SU-DHL-6 (cell line): Measurements from ENCODE around the gene NDUFV3.
"Not testable (repeated sequence)": the region's sequence is repeated elsewhere in the genome, so short reads cannot be mapped to it uniquely, and the experiment has no call there.

ENCODE experiments used
- H2AFZ ChIP-seq: fragments of 200-600 bp; sonication (generic); 2 replicates; pipeline ENCODE4 v1.6.1; 2014; ENCODE audit warnings: low read depth, mild to moderate bottlenecking, moderate library complexity, mixed read lengths, antibody characterized with exemption, low read length; ENCODE audit not compliant: severe bottlenecking
- H3F3A ChIP-seq: fragments of 200-600 bp; shearing (Covaris generic); 2 replicates; pipeline ENCODE4 v1.6.0; 2016; ENCODE audit warnings: antibody characterized with exemption, mild to moderate bottlenecking; ENCODE audit not compliant: insufficient read depth
- H3K27ac ChIP-seq: fragments of 200-600 bp; sonication (generic); 2 replicates; pipeline ENCODE4 v1.5.1; 2016; ENCODE audit warnings: low read depth, mild to moderate bottlenecking, low read length, moderate library complexity, mixed read lengths
- H3K27me3 ChIP-seq: fragments of 200-600 bp; sonication (generic), shearing (Covaris generic); 2 replicates; pipeline ENCODE4 v1.6.0; 2014; ENCODE audit warnings: mild to moderate bottlenecking, low read length
- H3K36me3 ChIP-seq: fragments of 200-600 bp; sonication (generic); 2 replicates; pipeline ENCODE4 v1.6.1; 2014; ENCODE audit warnings: mild to moderate bottlenecking, low read length, mixed read lengths
- H3K4me2 ChIP-seq: fragments of 300-600, 200-600 bp; shearing (Covaris generic), sonication (generic); 2 replicates; pipeline ENCODE4 v1.6.0; 2014; ENCODE audit warnings: low read length, low read depth, mild to moderate bottlenecking; ENCODE audit not compliant: poor library complexity, severe bottlenecking
- H3K4me3 ChIP-seq: fragments of 200-600 bp; sonication (generic); 2 replicates; pipeline ENCODE4 v1.5.1; 2014; ENCODE audit warnings: antibody characterized with exemption, low read length, mild to moderate bottlenecking, mixed read lengths; ENCODE audit not compliant: insufficient read depth, poor library complexity, severe bottlenecking
- H3K79me2 ChIP-seq: fragments of 200-600 bp; sonication (generic); 2 replicates; pipeline ENCODE4 v1.6.1; 2014; ENCODE audit warnings: mild to moderate bottlenecking, low read length, moderate library complexity; ENCODE audit not compliant: insufficient read depth
- H3K9ac ChIP-seq: fragments of 200-600 bp; sonication (generic); 2 replicates; pipeline ENCODE4 v1.7.0; 2014; ENCODE audit warnings: mild to moderate bottlenecking, low read length
- H3K9me2 ChIP-seq: fragments of 200-600 bp; sonication (generic); replicated peaks from 2 replicates; pipeline ENCODE4 v1.6.1; 2014; ENCODE audit warnings: low read length; ENCODE audit not compliant: insufficient read depth
- H3K9me3 ChIP-seq: fragments of 200-600 bp; sonication (generic); 2 replicates; pipeline ENCODE4 v1.6.1; 2014; ENCODE audit warnings: low read length, mixed read lengths; ENCODE audit not compliant: insufficient read depth
- H4K20me1 ChIP-seq: fragments of 200-600 bp; sonication (generic); 2 replicates; pipeline ENCODE4 v1.6.1; 2014; ENCODE audit warnings: low read depth, mild to moderate bottlenecking, antibody characterized with exemption, low read length, moderate library complexity, mixed read lengths
- EZH2phosphoT487 ChIP-seq: fragments of 200-600 bp; sonication (generic), shearing (Covaris generic); conservative IDR thresholded peaks from 2 replicates; pipeline ENCODE4 v1.6.1; 2018; ENCODE audit warnings: mild to moderate bottlenecking, antibody characterized with exemption, low read length, moderate library complexity, mixed read lengths
- TF ChIP-seq, protein P1 (sequence below): fragments of 200-600 bp; sonication (generic); IDR thresholded peaks from one replicate; pipeline ENCODE4 v1.5.1; 2017; ENCODE audit warnings: antibody characterized with exemption, mild to moderate bottlenecking, low read length, moderate library complexity; ENCODE audit not compliant: insufficient read depth, poor library complexity, severe bottlenecking

NDUFV3 gene

DNA sequence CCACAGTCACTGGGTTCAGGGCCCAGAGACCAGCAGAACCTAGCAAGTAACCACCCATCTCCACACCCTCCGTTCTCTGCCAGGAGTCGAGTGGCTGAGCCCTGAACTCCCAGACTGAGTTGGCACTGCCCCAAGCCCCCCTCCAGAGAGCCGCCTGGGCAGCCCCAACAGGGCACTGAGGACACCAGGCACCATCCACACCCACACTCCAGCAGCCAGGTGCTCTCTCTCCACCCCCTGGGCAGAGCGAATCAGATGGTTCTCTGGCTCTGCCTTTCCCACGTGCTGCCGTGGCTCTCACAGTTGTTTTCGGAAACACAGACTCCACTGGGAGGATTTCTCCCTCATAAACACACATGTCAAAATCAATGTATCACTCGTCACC is 27.3 kb upstream of the NDUFV3 start:
- Histone ChIP-seq H3K4me3 (no peak overlapping the region), H3K9ac (no peak overlapping the region)

GRCh38 chr21:42868196-42868595 is 24.9 kb upstream of the NDUFV3 start:
- H3K9ac ChIP-seq, result no peak overlapping the region
- TF ChIP-seq, protein P1, sequence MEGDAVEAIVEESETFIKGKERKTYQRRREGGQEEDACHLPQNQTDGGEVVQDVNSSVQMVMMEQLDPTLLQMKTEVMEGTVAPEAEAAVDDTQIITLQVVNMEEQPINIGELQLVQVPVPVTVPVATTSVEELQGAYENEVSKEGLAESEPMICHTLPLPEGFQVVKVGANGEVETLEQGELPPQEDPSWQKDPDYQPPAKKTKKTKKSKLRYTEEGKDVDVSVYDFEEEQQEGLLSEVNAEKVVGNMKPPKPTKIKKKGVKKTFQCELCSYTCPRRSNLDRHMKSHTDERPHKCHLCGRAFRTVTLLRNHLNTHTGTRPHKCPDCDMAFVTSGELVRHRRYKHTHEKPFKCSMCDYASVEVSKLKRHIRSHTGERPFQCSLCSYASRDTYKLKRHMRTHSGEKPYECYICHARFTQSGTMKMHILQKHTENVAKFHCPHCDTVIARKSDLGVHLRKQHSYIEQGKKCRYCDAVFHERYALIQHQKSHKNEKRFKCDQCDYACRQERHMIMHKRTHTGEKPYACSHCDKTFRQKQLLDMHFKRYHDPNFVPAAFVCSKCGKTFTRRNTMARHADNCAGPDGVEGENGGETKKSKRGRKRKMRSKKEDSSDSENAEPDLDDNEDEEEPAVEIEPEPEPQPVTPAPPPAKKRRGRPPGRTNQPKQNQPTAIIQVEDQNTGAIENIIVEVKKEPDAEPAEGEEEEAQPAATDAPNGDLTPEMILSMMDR, result no peak
- TF ChIP-seq EZH2phosphoT487, result no peak
- H3K27me3 ChIP-seq, result no peaks in the 10 kb centered on the region
- peaks cover 89% of the 10 kb centered on the region for H3K79me2 ChIP-seq
- peaks cover 14% of the 10 kb centered on the region; the same call in 1 of the 2 replicates for H3K36me3 ChIP-seq
- H3K9me2 ChIP-seq, result no peaks in the 10 kb centered on the region
- H2AFZ ChIP-seq, result no peak overlapping the region
- H3K9me3 ChIP-seq, result no peaks in the 10 kb centered on the region
- H3F3A ChIP-seq, result no peaks in the 10 kb centered on the region
- no peak overlapping the region for H3K27ac ChIP-seq
- H4K20me1 ChIP-seq, result peaks cover 13% of the 10 kb centered on the region; the same call in 1 of the 2 replicates
- H3K4me3 ChIP-seq, result no peak overlapping the region
- H3K4me2 ChIP-seq, result no peak overlapping the region

More for the DNA sequence above, 27.3 kb upstream of the NDUFV3 start:
- H2AFZ ChIP-seq, result no peak overlapping the region
- H3K9me2 ChIP-seq, result no peaks in the 10 kb centered on the region
- TF ChIP-seq EZH2phosphoT487, result no peak
- TF ChIP-seq, protein P1, result no peak
- peaks cover 83% of the 10 kb centered on the region for H3K79me2 ChIP-seq
- H3K36me3 ChIP-seq, result peaks cover 5% of the 10 kb centered on the region; the same call in 1 of the 2 replicates
- H3K9me3 ChIP-seq, result no peaks in the 10 kb centered on the region
- no peak overlapping the region for H3K4me2 ChIP-seq
- H3F3A ChIP-seq, result no peaks in the 10 kb centered on the region
- H3K27me3 ChIP-seq, result no peaks in the 10 kb centered on the region
- no peak overlapping the region for H3K27ac ChIP-seq
- peaks cover 8% of the 10 kb centered on the region; the same call in 1 of the 2 replicates for H4K20me1 ChIP-seq

- H3K27me3 ChIP-seq, result no peaks in the 10 kb centered on the region
- peaks cover 21% of the 10 kb centered on the region; the same call in 1 of the 2 replicates for H3K36me3 ChIP-seq
- no peaks in the 10 kb centered on the region for H3K9me3 ChIP-seq
- no peaks in the 10 kb centered on the region for H3K9me2 ChIP-seq
- no peak overlapping the region for H3K9ac ChIP-seq
- no peak overlapping the region for H2AFZ ChIP-seq
- H3K27ac ChIP-seq, result no peak overlapping the region
- H4K20me1 ChIP-seq, result peaks cover 13% of the 10 kb centered on the region; the same call in 1 of the 2 replicates
- no peak overlapping the region for H3K4me3 ChIP-seq
- no peaks in the 10 kb centered on the region for H3F3A ChIP-seq
- no peak for TF ChIP-seq EZH2phosphoT487
- TF ChIP-seq, protein P1, result no peak
- peaks cover 71% of the 10 kb centered on the region for H3K79me2 ChIP-seq
- H3K4me2 ChIP-seq, result no peak overlapping the region
These were observed 20.0 kb upstream of the NDUFV3 start for GRCh38 chr21:42873096-42873495.

GRCh38 chr21:42875811-42876210 is 17.3 kb upstream of the NDUFV3 start:
- peaks cover 65% of the 10 kb centered on the region for H3K79me2 ChIP-seq
- not testable (repeated sequence) for H2AFZ ChIP-seq
- H3K36me3 ChIP-seq, result peaks cover 17% of the 10 kb centered on the region; the same call in 1 of the 2 replicates

More at GRCh38 chr21:42875811-42876210, 17.3 kb upstream of the NDUFV3 start:
- H3K4me3 ChIP-seq, H4K20me1 ChIP-seq, H3K27me3 ChIP-seq, H3K4me2 ChIP-seq, H3K27ac ChIP-seq, H3K9me3 ChIP-seq, H3K9ac ChIP-seq, H3K9me2 ChIP-seq, H3F3A ChIP-seq: not testable (repeated sequence)
